ENCODE data around the gene C21orf58.
A peak's percentile ranks its signal among the peaks of the same experiment; 100 is the strongest.

Gene C21orf58

GRCh38 chr21:46295177-46295770 lies 28.4 kb downstream of the C21orf58 start:
- no peak for DNase-seq (ENCODE audit: low spot score)

GRCh38 chr21:46294647-46295176 lies 29.0 kb downstream of the C21orf58 start:
- peak; percentile 67 for DNase-seq (ENCODE audit: low spot score)

- no peak for DNase-seq (ENCODE audit: low spot score)
Measured at GRCh38 chr21:46291561-46291960, 32.1 kb downstream of the C21orf58 start.

DNA sequence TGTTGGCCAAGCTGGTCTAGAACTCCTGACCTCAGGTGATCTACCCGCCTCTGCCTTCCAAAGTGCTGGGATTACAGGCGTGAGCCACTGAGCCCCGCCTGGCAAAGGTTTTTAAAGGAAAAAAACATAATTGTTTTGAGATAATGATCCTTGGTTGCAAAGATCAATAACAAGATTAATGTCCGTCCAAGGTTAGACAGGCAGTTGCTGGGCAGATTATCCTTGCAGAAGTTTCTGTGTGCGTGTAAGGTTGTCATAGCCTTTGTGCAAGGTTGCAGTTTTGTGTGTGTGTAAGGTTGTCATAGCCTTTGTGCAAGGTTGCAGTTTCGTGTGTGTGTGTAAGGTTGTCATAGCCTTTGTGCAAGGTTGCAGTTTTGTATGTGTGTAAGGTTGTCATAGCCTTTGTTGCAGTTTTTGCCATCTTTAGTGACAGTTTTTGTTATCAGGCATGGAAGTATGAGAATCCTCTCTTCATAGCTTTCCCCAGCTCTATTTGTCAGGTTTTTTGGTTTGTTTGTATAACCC lies 34.0 kb downstream of the C21orf58 start:
- no peak for DNase-seq (ENCODE audit: low spot score)

- DNase-seq (ENCODE audit: low spot score) = no peak
Measured at GRCh38 chr21:46287541-46287940, 36.1 kb downstream of the C21orf58 start.

DNA sequence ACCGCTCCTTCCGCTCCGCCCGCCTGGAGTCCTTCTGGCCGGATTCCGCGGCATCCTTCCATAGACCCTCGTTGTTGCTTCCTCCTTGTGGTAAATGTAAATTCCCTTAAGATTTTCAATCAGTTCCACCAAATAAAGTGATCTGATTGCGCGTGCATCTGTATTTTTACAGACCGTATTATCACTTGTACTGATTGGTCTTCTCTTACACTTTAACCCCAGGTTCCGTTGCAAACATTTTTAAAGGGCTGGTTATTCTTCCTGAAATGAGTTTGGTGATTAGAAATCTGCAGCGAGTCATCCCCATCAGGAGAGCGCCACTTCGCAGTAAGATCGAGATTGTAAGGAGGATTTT lies 37.0 kb downstream of the C21orf58 start:
- DNase-seq (ENCODE audit: low spot score) = peak; percentile 28

- DNase-seq (ENCODE audit: low spot score) = peak; percentile 81
Measured at GRCh38 chr21:46285761-46286647, 37.7 kb downstream of the C21orf58 start, which contains the start of gene YBEY. Gene YBEY, plus strand, starts transcription at chr21:46286342. Its CDS starts 572 bp downstream, at chr21:46286914.

GRCh38 chr21:46285206-46285661 lies 38.4 kb downstream of the C21orf58 start, which contains the start of gene MCM3AP:
Gene MCM3AP, minus strand, starts transcription at chr21:46285611. Its CDS starts 325 bp downstream, at chr21:46285286.
- DNase-seq (ENCODE audit: low spot score) = no peak

DNA sequence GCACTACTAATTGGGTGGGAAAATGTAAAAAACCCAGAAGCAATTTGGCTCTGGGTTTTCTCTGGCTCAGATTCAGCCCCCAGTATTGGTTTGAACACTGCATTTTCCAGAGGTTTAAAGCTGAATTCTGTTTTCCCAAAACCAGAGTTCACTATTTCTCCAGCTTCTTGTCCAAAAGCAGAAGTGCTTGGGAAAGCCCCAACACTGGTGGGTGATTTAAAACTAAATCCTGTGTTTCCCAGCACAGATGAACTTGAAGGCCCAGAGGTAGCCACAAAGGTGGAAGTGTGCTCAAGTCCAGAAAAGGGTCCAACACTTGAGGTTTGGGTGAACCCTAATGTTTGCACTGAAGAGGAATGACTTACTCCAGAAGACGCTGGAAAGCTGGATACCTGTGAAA lies 38.9 kb downstream of the C21orf58 start:
- DNase-seq (ENCODE audit: low spot score) = no peak

DNA sequence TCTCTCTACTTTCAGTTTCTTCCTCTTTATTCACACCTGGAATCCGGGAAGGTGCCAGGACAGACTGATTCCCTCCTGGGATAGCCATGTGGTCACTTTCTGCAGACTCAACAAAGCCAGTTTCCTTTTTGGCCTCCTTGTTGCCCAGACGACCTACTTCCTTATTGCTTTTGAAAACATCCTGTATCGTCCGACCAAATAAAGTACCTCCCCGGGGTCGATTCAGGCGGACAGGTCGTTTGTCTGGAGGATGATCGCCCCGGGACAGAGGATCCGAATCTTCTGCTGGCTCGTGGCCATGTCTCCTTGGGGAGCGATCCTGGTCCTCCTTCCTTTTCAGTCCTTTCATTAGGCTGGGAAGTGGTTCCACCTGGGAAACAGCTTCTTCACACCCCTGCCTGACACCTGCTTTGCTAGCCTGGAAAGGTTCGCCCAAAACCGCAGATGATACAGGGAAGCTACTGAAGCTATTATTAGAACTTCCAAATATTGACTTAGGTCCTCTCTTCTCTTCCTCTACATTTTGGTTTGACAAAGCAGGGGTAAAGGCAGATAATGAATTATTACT lies 39.5 kb downstream of the C21orf58 start:
- DNase-seq (ENCODE audit: low spot score) = no peak

DNA sequence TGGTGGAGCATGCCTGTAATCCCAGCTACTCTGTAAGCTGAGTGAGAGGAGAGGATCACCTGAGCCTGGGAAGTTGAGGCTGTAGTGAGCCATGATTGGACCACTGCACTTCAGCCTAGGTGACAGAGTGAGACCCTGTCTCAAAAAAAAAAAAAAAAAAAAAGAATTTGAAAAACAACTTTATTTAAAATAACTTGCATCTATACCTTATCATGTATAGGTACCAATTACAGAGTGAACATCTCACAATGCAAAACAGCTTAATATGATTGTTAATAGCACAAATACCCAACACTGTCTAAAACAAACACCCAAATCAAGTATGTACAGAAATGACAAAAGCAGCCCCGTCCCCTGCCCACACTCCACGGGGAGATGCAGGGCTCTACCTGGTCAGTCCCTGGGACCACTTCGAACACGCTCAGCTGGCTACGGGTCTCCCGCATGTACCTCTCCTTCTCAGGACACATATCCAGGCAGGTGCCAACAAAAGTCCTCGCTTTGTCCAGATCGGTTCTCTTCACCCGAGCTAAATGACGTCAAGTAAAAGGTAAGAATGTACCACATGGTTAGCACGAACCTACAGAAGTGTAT lies 48.8 kb downstream of the C21orf58 start:
- no peak for DNase-seq (ENCODE audit: low spot score)

GRCh38 chr21:46273341-46273740 lies 50.3 kb downstream of the C21orf58 start:
- DNase-seq (ENCODE audit: low spot score) = no peak

GRCh38 chr21:46269466-46269865 lies 54.2 kb downstream of the C21orf58 start:
- DNase-seq (ENCODE audit: low spot score) = no peak

- no peak for DNase-seq (ENCODE audit: low spot score)
Measured at GRCh38 chr21:46268371-46268770, 55.3 kb downstream of the C21orf58 start.

- DNase-seq (ENCODE audit: low spot score) = no peak
Measured at GRCh38 chr21:46266946-46267345, 56.7 kb downstream of the C21orf58 start.

GRCh38 chr21:46265736-46266525 lies 57.7 kb downstream of the C21orf58 start:
- DNase-seq (ENCODE audit: low spot score) = no peak

DNA sequence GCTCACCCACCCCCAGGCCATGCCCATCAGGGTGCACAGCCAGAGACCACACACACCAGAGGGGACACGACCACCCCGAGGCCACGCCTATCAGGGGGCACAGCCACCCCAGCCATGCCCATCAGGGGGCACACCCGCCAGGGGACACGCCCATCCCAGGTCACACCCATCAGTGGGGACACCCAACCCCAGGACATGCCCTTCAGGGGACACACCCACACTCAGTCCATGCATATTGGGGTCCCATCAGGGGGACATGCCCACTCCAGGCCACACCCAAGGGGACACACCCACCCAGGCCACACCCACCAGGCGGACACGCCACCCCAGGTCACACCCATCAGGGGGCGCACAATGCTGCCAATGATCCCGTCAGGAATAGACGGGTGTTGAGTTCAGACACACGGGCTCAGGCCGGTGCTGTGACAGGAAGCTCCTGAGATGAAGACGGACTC lies 59.0 kb downstream of the C21orf58 start:
- peak; percentile 19 for DNase-seq (ENCODE audit: low spot score)

DNA sequence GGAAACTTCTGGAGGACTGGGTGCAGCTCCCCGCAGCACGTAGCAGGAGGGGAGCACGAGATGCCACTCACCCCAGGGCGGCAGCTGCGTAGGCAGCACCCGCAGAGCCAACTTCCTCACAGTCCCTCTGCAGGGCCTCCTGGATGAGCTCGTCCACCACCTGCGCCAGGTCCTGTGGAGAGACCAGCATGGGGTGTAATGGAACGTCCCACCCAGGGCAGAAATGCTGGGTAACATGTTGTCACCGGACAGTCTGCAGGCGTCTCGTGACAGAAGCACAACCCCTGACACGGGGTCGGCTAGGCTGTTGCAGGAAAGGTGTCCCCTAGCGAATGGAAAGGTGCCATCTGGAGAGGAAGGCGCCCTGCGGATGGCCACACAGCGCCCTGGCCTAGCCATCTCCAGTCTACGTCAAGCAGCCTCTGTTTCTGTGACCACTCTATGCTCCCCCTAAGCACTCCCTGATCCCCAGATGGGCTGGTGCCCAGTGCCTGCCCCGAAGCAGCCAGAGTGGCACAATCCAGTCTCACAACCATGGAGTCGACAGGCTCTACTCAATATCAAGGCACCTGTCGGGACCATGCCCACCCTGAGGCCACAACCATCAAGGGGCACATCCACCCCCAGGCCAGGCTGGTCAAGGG lies 59.5 kb downstream of the C21orf58 start:
- DNase-seq (ENCODE audit: low spot score) = no peak

DNA sequence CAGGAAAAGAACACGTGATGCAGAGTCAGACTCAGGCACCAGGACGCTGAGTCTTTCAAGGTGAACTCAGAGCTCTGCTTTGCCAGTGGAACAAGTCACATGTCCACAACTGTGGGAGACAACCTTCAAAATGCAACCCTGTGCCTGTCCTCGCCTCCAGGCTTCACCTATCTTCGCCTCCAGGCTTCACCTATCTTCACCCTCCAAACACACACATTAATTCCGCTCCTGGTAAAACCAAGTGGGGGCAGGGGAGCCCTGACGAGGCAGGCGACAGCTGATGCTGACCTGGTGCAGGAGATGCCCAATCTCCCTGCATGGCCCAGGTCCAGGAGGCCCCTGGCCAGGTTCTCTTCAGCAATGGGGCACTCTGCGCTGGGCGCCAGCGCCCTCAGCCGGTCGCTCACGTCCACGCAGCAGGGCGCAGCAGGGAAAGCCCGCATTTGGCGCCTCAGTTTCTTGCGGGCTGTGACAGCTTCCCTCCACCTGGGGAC lies 67.1 kb downstream of the C21orf58 start:
- no peak for DNase-seq (ENCODE audit: low spot score)

- DNase-seq (ENCODE audit: low spot score) = no peak
Measured at GRCh38 chr21:46255758-46256337, 67.8 kb downstream of the C21orf58 start.

Data from hematopoietic multipotent progenitor cell treated with erythropoietin and hydrocortisone succinate and interleukin-3 and kit ligand, for 15 days (in vitro differentiated cells).